Measurements from ENCODE around the gene PLD1.
"Not testable (repeated sequence)": the region's sequence is repeated elsewhere in the genome, so short reads cannot be mapped to it uniquely, and the experiment has no call there.

The PLD1 gene

GRCh38 chr3:171654326-171654725 lies 156.0 kb downstream of the PLD1 start:
- no peak for DNase-seq

GRCh38 chr3:171653701-171654100 lies 156.6 kb downstream of the PLD1 start:
- DNase-seq = no peak

GRCh38 chr3:171652932-171653331 lies 157.4 kb downstream of the PLD1 start:
- DNase-seq = no peak

GRCh38 chr3:171649911-171650592 lies 160.2 kb downstream of the PLD1 start:
- DNase-seq = peak in 3 of 4 experiments; percentile 51 to 59 (median 54)

- DNase-seq = no peak
These were observed 161.0 kb downstream of the PLD1 start for GRCh38 chr3:171649267-171649666.

GRCh38 chr3:171648069-171648468 lies 162.2 kb downstream of the PLD1 start:
- DNase-seq = peak in 1 of 4 experiments; percentile 19

GRCh38 chr3:171646357-171647133 lies 163.7 kb downstream of the PLD1 start:
- peak in 3 of 4 experiments; percentile 14 to 60 (median 60) for DNase-seq

GRCh38 chr3:171644681-171645080 lies 165.6 kb downstream of the PLD1 start:
- DNase-seq = no peak

- DNase-seq = no peak
These were observed 166.6 kb downstream of the PLD1 start for GRCh38 chr3:171643681-171644080.

GRCh38 chr3:171643033-171643432 lies 167.2 kb downstream of the PLD1 start:
- DNase-seq = no peak

- no peak for DNase-seq
These were observed 169.5 kb downstream of the PLD1 start for GRCh38 chr3:171640520-171641412.

GRCh38 chr3:171636666-171637065 lies 173.6 kb downstream of the PLD1 start:
- DNase-seq = peak; percentile 16 to 80 (median 45)

- no peak for DNase-seq
These were observed 177.5 kb downstream of the PLD1 start for GRCh38 chr3:171632766-171633165.

GRCh38 chr3:171626799-171627198 lies 183.5 kb downstream of the PLD1 start:
- not testable (repeated sequence) for DNase-seq

GRCh38 chr3:171622126-171622525 lies 188.2 kb downstream of the PLD1 start:
- DNase-seq = no peak

GRCh38 chr3:171620825-171621434 lies 189.4 kb downstream of the PLD1 start:
- peak; percentile 33 to 81 (median 64) for DNase-seq

GRCh38 chr3:171616798-171617197 lies 193.5 kb downstream of the PLD1 start:
- DNase-seq = no peak

- peak; percentile 27 to 69 (median 58) for DNase-seq
These were observed 194.6 kb downstream of the PLD1 start for GRCh38 chr3:171615686-171616085.

GRCh38 chr3:171615281-171615680 lies 195.0 kb downstream of the PLD1 start:
- no peak for DNase-seq

- peak; percentile 2 to 35 (median 20) for DNase-seq
These were observed 195.9 kb downstream of the PLD1 start for GRCh38 chr3:171614318-171614921.

GRCh38 chr3:171607452-171607851 lies 202.8 kb downstream of the PLD1 start:
- no peak for DNase-seq

- DNase-seq = no peak
These were observed 204.0 kb downstream of the PLD1 start for GRCh38 chr3:171606151-171606751.
